ENCODE data around the gene TTC7B.

DNA sequence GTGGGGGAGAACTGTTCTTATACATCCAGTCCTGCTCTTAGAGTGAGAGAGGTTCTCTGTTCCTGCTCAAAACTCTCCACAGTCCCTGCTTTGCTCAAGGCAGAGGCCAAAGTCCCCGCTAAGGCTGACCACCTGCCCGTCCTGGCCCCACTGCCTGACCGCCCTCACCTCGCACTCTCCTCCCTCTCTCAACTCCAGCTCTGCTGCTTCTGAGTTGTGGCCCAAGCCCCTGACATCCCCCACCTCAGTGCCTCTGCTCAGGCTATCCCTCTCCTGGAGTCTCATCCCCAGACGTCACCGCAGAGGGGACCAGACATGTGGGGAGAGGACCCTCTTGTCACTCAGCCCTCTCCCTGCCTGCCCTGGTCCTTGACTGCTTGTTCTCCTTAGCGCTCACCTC is 308.8 kb downstream of the TTC7B start:
- TF ChIP-seq, protein P1, sequence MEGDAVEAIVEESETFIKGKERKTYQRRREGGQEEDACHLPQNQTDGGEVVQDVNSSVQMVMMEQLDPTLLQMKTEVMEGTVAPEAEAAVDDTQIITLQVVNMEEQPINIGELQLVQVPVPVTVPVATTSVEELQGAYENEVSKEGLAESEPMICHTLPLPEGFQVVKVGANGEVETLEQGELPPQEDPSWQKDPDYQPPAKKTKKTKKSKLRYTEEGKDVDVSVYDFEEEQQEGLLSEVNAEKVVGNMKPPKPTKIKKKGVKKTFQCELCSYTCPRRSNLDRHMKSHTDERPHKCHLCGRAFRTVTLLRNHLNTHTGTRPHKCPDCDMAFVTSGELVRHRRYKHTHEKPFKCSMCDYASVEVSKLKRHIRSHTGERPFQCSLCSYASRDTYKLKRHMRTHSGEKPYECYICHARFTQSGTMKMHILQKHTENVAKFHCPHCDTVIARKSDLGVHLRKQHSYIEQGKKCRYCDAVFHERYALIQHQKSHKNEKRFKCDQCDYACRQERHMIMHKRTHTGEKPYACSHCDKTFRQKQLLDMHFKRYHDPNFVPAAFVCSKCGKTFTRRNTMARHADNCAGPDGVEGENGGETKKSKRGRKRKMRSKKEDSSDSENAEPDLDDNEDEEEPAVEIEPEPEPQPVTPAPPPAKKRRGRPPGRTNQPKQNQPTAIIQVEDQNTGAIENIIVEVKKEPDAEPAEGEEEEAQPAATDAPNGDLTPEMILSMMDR (IDR thresholded peaks at IDR 0.05; ENCODE audit: insufficient read depth, low read length), result no peak
- TF ChIP-seq, protein P2, sequence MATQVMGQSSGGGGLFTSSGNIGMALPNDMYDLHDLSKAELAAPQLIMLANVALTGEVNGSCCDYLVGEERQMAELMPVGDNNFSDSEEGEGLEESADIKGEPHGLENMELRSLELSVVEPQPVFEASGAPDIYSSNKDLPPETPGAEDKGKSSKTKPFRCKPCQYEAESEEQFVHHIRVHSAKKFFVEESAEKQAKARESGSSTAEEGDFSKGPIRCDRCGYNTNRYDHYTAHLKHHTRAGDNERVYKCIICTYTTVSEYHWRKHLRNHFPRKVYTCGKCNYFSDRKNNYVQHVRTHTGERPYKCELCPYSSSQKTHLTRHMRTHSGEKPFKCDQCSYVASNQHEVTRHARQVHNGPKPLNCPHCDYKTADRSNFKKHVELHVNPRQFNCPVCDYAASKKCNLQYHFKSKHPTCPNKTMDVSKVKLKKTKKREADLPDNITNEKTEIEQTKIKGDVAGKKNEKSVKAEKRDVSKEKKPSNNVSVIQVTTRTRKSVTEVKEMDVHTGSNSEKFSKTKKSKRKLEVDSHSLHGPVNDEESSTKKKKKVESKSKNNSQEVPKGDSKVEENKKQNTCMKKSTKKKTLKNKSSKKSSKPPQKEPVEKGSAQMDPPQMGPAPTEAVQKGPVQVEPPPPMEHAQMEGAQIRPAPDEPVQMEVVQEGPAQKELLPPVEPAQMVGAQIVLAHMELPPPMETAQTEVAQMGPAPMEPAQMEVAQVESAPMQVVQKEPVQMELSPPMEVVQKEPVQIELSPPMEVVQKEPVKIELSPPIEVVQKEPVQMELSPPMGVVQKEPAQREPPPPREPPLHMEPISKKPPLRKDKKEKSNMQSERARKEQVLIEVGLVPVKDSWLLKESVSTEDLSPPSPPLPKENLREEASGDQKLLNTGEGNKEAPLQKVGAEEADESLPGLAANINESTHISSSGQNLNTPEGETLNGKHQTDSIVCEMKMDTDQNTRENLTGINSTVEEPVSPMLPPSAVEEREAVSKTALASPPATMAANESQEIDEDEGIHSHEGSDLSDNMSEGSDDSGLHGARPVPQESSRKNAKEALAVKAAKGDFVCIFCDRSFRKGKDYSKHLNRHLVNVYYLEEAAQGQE (IDR thresholded peaks at IDR 0.05; ENCODE audit: insufficient replicate concordance, low read depth), result no peak

Data from HL-60 (cell line).